Epithelial cell of esophagus (primary cell): ENCODE measurements around the gene GTF3C6.
A peak's percentile ranks its signal among the peaks of the same experiment; 100 is the strongest.

Experiments
- DNase-seq: peaks from one replicate; pipeline ENCODE4 v3.0.0; 2010; ENCODE audit warnings: low read depth
- H3K4me3 ChIP-seq: 2 replicates; pipeline ENCODE4 v1.5.1; 2011; ENCODE audit warnings: mild to moderate bottlenecking, low read length, control low read depth
- CTCF ChIP-seq: IDR thresholded peaks from 2 replicates; pipeline ENCODE4 v1.5.1; 2011; ENCODE audit warnings: low read depth, mild to moderate bottlenecking, low read length, control low read depth, inconsistent platforms; ENCODE audit not compliant: insufficient read depth; ENCODE audit errors: missing control alignments

Gene GTF3C6

GRCh38 chr6:110939429-110940200, 18.9 kb upstream of the GTF3C6 start:
- no peak for TF ChIP-seq CTCF
- H3K4me3 ChIP-seq: no peak overlapping the region
- DNase-seq: no peak

- TF ChIP-seq CTCF: no peak
- no peak overlapping the region for H3K4me3 ChIP-seq
- DNase-seq: peak; percentile 96
These were observed 13.8 kb upstream of the GTF3C6 start for GRCh38 chr6:110944681-110945151.

- H3K4me3 ChIP-seq: no peak overlapping the region
- peak; percentile 84 for DNase-seq
- TF ChIP-seq CTCF: no peak
These were observed 12.0 kb upstream of the GTF3C6 start for GRCh38 chr6:110946498-110946897.

GRCh38 chr6:110949679-110950285, 8.7 kb upstream of the GTF3C6 start:
- DNase-seq: peak; percentile 30
- H3K4me3 ChIP-seq: no peak overlapping the region
- peak; percentile 6 for TF ChIP-seq CTCF

GRCh38 chr6:110950440-110950839, 8.1 kb upstream of the GTF3C6 start:
- no peak for TF ChIP-seq CTCF
- no peak for DNase-seq
- H3K4me3 ChIP-seq: no peak overlapping the region

GRCh38 chr6:110951008-110951407, 7.5 kb upstream of the GTF3C6 start:
- TF ChIP-seq CTCF: no peak
- no peak for DNase-seq
- H3K4me3 ChIP-seq: no peak overlapping the region
